ENCODE measurements around the gene IRGC. TPM values are rescaled to one million over a fixed set of nuclear protein-coding genes. Genes with fewer than 3 reads are reported as not detected.
"Not testable (repeated sequence)": the region's sequence is repeated elsewhere in the genome, so short reads cannot be mapped to it uniquely, and the experiment has no call there.

Gene IRGC
- total and polyA plus RNA-seq, 9 of the 15 experiments (the other 6 are each of a cell fraction or from before 2014, with no cell fraction given), result not detected

- no peak overlapping the region for H2AFZ ChIP-seq (ENCODE audit: low read depth, low read length)
- ATAC-seq (no peak), FAIRE-seq (no peak), DNase-seq (ENCODE audit: extremely low read depth in 1 of 4, low spot score in 3 of 4) (no peak)
- no peaks in the 10 kb centered on the region for H4K20me1 ChIP-seq (replicated peaks; ENCODE audit: control insufficient read depth, insufficient read depth, low read length)
- in situ Hi-C loops (cut with MboI), result no loop called here
- H3K36me3 ChIP-seq (ENCODE audit: control insufficient read depth, insufficient read depth, low read length), result no peaks in the 10 kb centered on the region
- no peak overlapping the region for H3K27ac ChIP-seq (ENCODE audit: extremely low read depth, low read depth, low read length)
- H3K9ac ChIP-seq (ENCODE audit: insufficient read depth in 1 of 2, low read depth in 2 of 2, low read length in 2 of 2), result no peak overlapping the region
- no peaks in the 10 kb centered on the region for H3K9me1 ChIP-seq (ENCODE audit: control insufficient read depth, insufficient read depth, low read length)
- ChIA-PET CTCF (ENCODE audit: low intra/inter-chr PET ratio) (no interaction called here), POLR2A (no interaction called here)
- H3K9me3 ChIP-seq (replicated peaks; ENCODE audit: control insufficient read depth, insufficient read depth, low read depth, low read length), result no peaks in the 10 kb centered on the region
- no peaks in the 10 kb centered on the region for H3K79me2 ChIP-seq (ENCODE audit: control insufficient read depth, insufficient read depth, low read length)
- intact Hi-C loops (cut with micrococcal nuclease), result no loop called here
- H3K4me3 ChIP-seq, result no peak overlapping the region
- H3K27me3 ChIP-seq (ENCODE audit: control insufficient read depth in 2 of 2, insufficient read depth in 2 of 2, low read length in 2 of 2), result no peaks in the 10 kb centered on the region
- no TSS peak for BruUV-seq (replicated peaks)
- H3K4me2 ChIP-seq (ENCODE audit: insufficient read depth, low read length), result no peak overlapping the region
- H3K4me1 ChIP-seq (replicated peaks in 1 of 2; ENCODE audit: control insufficient read depth in 2 of 2, insufficient read depth in 2 of 2, low read length in 2 of 2), result peaks cover 12% of the 10 kb centered on the region in 2 experiments
- WGBS (ENCODE audit: insufficient coverage, low coverage, missing lambda C conversion rate), result 36% methylated on average over 5 of the region's 5 CpGs
- TF ChIP-seq USF2 (CRISPR knock-in tag; IDR thresholded peaks at IDR 0.05), result no peak
- no peak for TF ChIP-seq ZBTB5 (IDR thresholded peaks at IDR 0.05)
- TF ChIP-seq MXD1 (CRISPR knock-in tag; IDR thresholded peaks at IDR 0.05; ENCODE audit: borderline replicate concordance, poor library complexity, severe bottlenecking), result no peak
- no peak for TF ChIP-seq FOXP1 (CRISPR knock-in tag; IDR thresholded peaks at IDR 0.05)
- TF ChIP-seq ZNF282 (CRISPR knock-in tag; IDR thresholded peaks at IDR 0.05), result no peak
- TF ChIP-seq ADNP (tag; IDR thresholded peaks at IDR 0.05), result no peak
- no peak for TF ChIP-seq SRSF7 (optimal IDR thresholded peaks at IDR 0.05; ENCODE audit: low read depth, low read length)
- no peak for TF ChIP-seq NCOA6 (IDR thresholded peaks at IDR 0.05)
- no peak for TF ChIP-seq ZNF431 (CRISPR knock-in tag; IDR thresholded peaks at IDR 0.05)
Measured at GRCh38 chr19:43681821-43682220, 34.1 kb upstream of the IRGC start.

- H3K4me2 ChIP-seq (ENCODE audit: insufficient read depth, low read length); H3K9me3 ChIP-seq (replicated peaks; ENCODE audit: control insufficient read depth, insufficient read depth, low read depth, low read length); H3K27me3 ChIP-seq (ENCODE audit: control insufficient read depth in 2 of 2, insufficient read depth in 2 of 2, low read length in 2 of 2); DNase-seq (ENCODE audit: extremely low read depth in 1 of 4, low spot score in 3 of 4); H3K9ac ChIP-seq (ENCODE audit: insufficient read depth in 1 of 2, low read depth in 2 of 2, low read length in 2 of 2); ATAC-seq; CTCF ChIA-PET (ENCODE audit: low intra/inter-chr PET ratio); H3K36me3 ChIP-seq (ENCODE audit: control insufficient read depth, insufficient read depth, low read length); H3K79me2 ChIP-seq (ENCODE audit: control insufficient read depth, insufficient read depth, low read length); H3K27ac ChIP-seq (ENCODE audit: extremely low read depth, low read depth, low read length); H3K9me1 ChIP-seq (ENCODE audit: control insufficient read depth, insufficient read depth, low read length); H2AFZ ChIP-seq (ENCODE audit: low read depth, low read length); H4K20me1 ChIP-seq (replicated peaks; ENCODE audit: control insufficient read depth, insufficient read depth, low read length); H3K4me3 ChIP-seq; BruUV-seq (replicated peaks); FAIRE-seq; intact Hi-C loops (cut with micrococcal nuclease); in situ Hi-C loops (cut with MboI): not testable (repeated sequence)
- POLR2A ChIA-PET, result interaction anchor here (0.6 kb wide), 1 partner anchor 39 kb away, joined by 3 read pairs; no protein-coding TSS in a partner anchor
- H3K4me1 ChIP-seq (replicated peaks in 1 of 2; ENCODE audit: control insufficient read depth in 2 of 2, insufficient read depth in 2 of 2, low read length in 2 of 2), result peaks cover 12% of the 10 kb centered on the region in 2 experiments
- 61% methylated on average over 5 of the region's 5 CpGs for WGBS (ENCODE audit: insufficient coverage, low coverage, missing lambda C conversion rate)
Measured at GRCh38 chr19:43682269-43682668, 33.6 kb upstream of the IRGC start.

All from K562 (cell line).